Endothelial cell of hepatic sinusoid (primary cell): Measurements from ENCODE around the gene NKAIN2.
"Not testable (repeated sequence)": the region's sequence is repeated elsewhere in the genome, so short reads cannot be mapped to it uniquely, and the experiment has no call there.

Experiments
- in situ Hi-C: cut with HindIII; loops from 2 replicates; pipeline ENCODE4 v1.10.0; 2017; ENCODE audit warnings: low sequenced_read_pairs

The NKAIN2 gene

DNA sequence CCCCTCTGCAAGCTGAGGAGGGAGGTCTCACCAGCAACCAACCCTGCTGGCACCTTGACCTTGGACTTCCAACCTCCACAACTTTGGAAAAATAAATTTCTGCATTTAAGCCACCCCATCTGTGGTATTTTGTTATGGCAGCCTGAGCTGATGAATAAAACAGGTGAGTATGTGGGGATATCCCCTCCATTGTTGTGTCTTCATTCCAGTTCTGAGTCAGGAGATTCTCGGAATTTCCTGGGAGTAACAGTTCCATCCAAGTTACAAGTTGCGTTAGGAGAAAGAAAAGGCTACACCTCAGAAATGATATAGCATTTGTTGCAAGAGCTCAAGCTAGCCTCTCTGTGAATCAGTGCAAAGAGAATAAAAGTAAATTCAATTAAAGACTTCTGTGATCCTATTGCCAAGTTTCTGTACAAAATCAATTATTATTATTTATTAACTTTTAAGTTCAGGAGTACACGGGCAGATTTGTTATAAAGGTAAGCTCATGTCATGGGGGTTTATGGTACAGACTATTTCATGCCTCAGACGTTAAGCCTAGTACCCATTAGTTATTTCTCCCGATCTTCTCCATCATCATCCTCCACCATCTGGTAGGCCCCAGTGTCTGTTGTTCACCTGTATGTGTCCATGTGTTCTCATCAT lies 153.0 kb downstream of the NKAIN2 start:
- in situ Hi-C loops, result no loop called here

DNA sequence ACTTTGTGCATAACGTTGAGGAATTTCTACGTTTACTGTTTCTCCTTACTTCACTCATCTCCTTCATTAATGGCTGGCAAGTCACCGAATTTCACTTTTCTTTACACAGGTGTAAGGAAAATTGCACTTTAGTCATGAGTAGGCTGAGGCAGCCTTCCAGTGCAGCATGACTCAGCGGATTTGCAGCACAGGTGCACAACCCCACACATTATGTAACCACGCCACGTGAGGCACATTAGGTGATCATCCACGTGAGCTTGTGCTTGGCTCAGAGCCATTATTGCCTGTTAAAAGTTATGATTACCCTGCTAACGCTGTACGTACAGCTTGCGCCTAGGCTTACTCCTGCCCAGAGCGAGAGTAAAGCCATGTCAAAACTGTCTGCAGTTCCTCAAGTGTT lies 158.8 kb downstream of the NKAIN2 start:
- in situ Hi-C loops, result no loop called here

DNA sequence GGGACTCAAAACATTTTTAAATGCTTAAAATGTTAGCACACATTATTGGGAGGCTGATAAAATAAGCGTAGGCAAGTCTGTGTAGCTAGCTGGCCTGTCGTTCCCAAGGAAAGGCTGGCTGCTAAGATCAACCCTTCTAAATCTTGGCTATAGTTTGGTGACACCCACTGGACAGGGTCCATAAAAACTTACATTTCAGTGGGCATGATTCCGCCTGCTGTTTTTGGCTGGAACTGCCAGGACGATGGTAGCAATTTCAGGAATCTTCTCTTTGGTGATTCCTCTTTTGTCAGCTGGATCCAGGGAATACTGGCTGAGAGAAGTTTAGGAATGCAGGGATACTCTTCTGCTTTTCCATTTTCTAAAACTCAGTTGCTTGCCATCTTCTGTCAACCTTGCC lies 162.2 kb downstream of the NKAIN2 start:
- in situ Hi-C loops, result no loop called here

GRCh38 chr6:123966618-123967017 lies 163.0 kb downstream of the NKAIN2 start:
- in situ Hi-C loops, result no loop called here

GRCh38 chr6:123967905-123968304 lies 164.2 kb downstream of the NKAIN2 start:
- in situ Hi-C loops, result no loop called here

DNA sequence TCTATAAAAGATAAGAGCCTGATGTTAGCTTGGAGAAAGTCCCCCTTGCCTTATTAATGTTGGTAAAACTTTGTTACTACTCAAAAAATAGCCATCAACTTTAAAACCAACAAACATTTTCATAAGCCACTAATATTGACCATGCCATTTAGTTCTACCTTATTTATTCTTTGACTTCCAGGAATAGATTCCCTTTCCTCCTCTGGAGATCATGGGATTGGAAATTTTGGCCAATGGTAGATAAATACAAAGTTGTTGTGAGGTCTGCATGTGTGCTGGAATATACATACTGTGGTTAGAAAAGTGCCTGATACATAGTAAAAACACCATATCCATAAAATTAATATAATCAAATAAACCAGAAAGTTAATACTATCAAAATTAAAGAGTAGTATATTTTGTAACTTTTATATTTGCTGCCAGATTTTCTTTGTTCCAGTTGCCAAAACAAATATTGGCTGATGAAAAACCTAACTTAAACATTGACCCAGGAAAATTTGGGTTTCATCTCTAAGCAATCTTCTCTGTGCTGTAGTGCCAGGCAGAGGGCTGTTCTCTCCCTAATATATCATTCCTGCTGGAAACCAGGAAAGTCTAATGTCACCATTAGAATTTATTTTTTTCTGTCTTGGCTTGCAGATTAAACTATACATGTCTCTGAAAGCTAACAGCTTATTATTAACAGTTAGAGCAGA lies 169.1 kb downstream of the NKAIN2 start:
- in situ Hi-C loops, result no loop called here

- in situ Hi-C loops, result no loop called here
Measured at GRCh38 chr6:123980311-123980710, 176.6 kb downstream of the NKAIN2 start.

GRCh38 chr6:123986938-123987337 lies 183.3 kb downstream of the NKAIN2 start:
- in situ Hi-C loops, result no loop called here

- in situ Hi-C loops, result not testable (repeated sequence)
Measured at GRCh38 chr6:123989918-123990317, 186.3 kb downstream of the NKAIN2 start.

DNA sequence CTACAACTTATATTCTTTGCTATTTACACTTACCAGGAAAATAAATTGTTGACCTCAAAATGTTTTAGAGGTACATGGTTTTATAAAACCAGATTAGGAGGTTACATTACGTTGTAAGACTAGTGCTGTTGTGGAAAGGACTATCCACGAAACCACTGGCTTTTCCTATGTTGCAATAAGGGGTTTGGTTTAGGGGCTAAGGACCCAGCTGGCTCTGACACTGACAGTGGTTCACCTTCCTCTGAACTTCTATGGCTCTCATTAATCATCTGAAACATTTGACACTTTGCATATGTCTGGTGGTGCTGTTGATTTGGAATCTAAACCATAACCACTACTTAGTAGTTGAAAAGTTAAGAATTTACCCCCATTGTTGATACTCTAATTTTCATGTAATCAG lies 186.7 kb downstream of the NKAIN2 start:
- in situ Hi-C loops, result no loop called here

- in situ Hi-C loops, result no loop called here
Measured at GRCh38 chr6:123994168-123994567, 190.5 kb downstream of the NKAIN2 start.

GRCh38 chr6:123994891-123995635 lies 191.4 kb downstream of the NKAIN2 start:
- in situ Hi-C loops, result no loop called here

DNA sequence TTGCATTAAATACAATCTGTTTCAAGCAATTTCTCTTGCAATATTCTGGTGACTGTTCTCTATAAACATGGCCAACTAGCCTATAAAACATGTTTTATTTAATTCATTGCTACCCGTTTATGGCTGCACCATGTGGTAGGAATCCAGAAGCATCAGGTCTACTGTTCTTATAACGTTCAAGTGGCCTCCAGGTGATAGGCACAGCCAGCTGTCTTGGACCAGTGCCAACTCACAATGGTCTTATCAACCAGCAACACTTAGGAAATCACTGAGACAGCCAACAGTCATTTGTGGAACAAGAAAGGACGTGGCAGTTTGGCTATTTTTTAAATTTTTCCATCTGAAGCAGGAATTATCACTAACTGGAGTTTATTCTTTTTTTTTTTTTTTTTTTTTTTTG lies 193.6 kb downstream of the NKAIN2 start:
- in situ Hi-C loops, result no loop called here

DNA sequence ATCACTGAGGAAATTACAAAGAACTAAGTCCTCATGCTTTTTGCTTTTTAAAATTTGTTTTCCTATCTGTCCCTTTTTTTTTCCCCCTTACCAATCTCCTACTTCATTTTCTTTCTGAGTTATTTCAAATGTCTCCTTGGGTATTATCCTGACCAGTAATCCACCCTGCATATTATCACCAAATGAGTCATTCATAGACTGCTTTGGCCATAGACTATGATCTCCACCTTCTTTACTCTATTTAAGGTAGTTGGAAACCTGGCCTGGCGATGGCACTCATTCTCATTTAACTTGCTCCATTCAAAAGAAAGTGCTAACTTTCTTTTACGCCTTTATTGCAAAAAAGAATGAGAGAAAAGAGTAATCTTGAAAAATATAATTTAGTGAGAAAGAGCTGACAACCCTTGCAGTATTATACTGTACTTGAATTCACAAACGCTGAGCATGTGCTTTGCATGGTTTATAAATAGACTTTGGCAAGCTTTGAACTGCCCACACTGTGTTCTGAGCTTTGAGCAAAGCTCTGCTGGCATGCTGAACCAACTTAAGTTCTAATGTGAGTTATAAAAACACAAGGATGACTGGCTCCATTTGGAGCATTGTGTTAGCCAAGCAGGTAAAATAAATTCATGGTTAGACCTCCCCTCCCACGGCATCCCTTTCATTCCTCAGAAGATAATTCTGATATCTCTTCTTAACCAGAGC lies 198.9 kb downstream of the NKAIN2 start:
- in situ Hi-C loops, result no loop called here

GRCh38 chr6:124007266-124007665 lies 203.6 kb downstream of the NKAIN2 start:
- in situ Hi-C loops, result no loop called here

DNA sequence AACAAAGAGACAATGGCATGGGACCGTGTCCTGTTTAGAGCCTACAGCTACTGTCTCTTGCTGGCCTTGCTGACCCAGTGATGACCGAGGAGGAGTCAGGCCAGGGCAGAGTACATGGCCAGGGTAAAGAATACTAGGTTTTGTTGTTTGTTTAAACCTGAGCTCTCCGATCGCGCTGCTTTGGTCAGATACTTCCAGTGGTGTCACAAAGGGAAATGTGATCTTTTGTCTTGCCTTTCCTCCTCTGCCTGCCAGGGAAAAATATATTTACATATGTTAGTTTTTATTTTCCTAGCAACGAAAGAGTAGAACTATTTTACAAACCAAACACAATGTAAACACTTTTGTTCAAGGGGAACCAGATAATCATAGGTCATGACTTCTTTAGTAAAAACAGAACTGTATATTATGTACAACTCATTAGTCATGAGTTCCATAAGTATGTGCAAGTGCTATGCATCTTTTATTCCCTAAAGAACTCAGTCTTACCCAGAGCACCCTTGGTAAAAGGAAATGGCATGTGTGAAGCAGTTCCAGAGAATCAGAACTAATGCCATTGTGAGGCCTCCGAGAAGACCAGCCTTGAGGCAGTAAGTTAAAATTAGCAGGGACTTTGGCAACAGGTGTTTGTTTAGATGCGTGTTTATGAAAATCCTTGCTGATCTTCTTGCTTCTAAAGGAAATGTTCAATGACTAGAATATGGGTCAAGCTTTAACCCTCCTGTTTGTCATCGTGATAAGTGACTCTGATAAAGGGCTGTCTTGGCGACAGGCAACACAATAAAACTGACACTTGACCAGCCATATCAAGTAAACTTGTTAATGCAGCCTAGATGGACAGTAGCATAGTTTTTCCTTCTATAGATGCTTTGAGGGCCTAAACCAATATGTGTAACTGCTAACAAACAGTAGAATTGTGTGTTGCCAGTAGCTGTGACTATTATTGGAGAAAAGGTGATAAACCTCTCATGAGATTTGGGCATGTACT lies 204.6 kb downstream of the NKAIN2 start:
- in situ Hi-C loops, result no loop called here

GRCh38 chr6:124008988-124009765 lies 205.5 kb downstream of the NKAIN2 start:
- in situ Hi-C loops, result no loop called here

DNA sequence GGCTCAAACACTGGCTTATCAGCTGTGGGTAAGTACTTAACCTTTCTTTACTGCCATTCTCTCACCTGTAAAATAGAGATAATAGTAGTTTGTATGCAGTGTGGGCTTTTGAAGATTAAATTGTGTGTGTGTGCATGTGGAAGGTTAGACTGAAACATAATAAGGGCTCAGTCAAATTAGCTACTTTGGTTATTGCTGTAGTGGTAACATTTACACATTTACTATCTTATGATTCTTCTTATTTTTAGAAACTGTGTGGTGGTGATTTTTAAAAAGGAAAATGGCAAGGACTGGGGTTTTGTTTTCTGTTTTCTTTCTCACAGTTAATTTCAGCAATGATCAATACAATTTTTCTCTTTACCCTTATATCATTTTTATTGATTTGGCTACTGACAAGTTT lies 206.9 kb downstream of the NKAIN2 start:
- in situ Hi-C loops, result no loop called here

GRCh38 chr6:124011180-124011579 lies 207.5 kb downstream of the NKAIN2 start:
- in situ Hi-C loops, result no loop called here
